SK-N-SH treated with all-trans-retinoic acid at 6 μM for 48 hours (cell line): ENCODE data around the gene LRRC52.

Experiments used
- ATAC-seq: fragments of 200-7000 bp; cut with Tn5 transposase; 3 replicates; pipeline ENCODE4 v1.9.1; 2020; ENCODE audit warnings: mild to moderate bottlenecking, moderate library complexity
- ARNTL ChIP-seq: fragments of 450-650 bp; formaldehyde crosslinking; IDR thresholded peaks from 2 replicates; pipeline ENCODE4 v1.5.0; 2020; ENCODE audit warnings: low read depth, mild to moderate bottlenecking, moderate library complexity, borderline replicate concordance
- BACH2 ChIP-seq: fragments of 250-450 bp; sonication (Bioruptor Pico); IDR thresholded peaks from 2 replicates; pipeline ENCODE4 v1.9.0; 2021; ENCODE audit warnings: mild to moderate bottlenecking, borderline replicate concordance
- CSDC2 ChIP-seq: fragments of 250-450 bp; sonication (Bioruptor Pico); IDR thresholded peaks from 2 replicates; pipeline ENCODE4 v1.5.0; 2020; ENCODE audit warnings: mild to moderate bottlenecking, moderate library complexity
- ESRRG ChIP-seq: fragments of 250-450 bp; sonication (Bioruptor Pico); IDR thresholded peaks from 2 replicates; pipeline ENCODE4 v1.6.1; 2021; ENCODE audit warnings: mild to moderate bottlenecking
- GLIS3 ChIP-seq: fragments of 250-450 bp; sonication (Bioruptor Pico); IDR thresholded peaks from 2 replicates; pipeline ENCODE4 v1.5.0; 2020; ENCODE audit warnings: mild to moderate bottlenecking, moderate library complexity
- ISL1 ChIP-seq: fragments of 250-450 bp; sonication (Bioruptor Pico); IDR thresholded peaks from 2 replicates; pipeline ENCODE4 v2.1.2; 2022; ENCODE audit warnings: mild to moderate bottlenecking, moderate library complexity
- PPARA ChIP-seq: fragments of 250-450 bp; sonication (Bioruptor Pico); IDR thresholded peaks from 2 replicates; pipeline ENCODE4 v1.5.0; 2020; ENCODE audit warnings: mild to moderate bottlenecking, borderline replicate concordance
- RARB ChIP-seq: fragments of 250-450 bp; sonication (Bioruptor Pico); IDR thresholded peaks from 2 replicates; pipeline ENCODE4 v1.8.0; 2021; ENCODE audit warnings: mild to moderate bottlenecking, moderate library complexity
- SNAI2 ChIP-seq: fragments of 250-450 bp; sonication (Bioruptor Pico); IDR thresholded peaks from 2 replicates; pipeline ENCODE4 v1.5.0; 2020; ENCODE audit warnings: mild to moderate bottlenecking, moderate library complexity
- TCF4 ChIP-seq: fragments of 250-450 bp; sonication (Bioruptor Pico); IDR thresholded peaks from 2 replicates; pipeline ENCODE4 v1.8.0; 2021; ENCODE audit warnings: mild to moderate bottlenecking, moderate library complexity, borderline replicate concordance
- ZFP3 ChIP-seq: fragments of 250-450 bp; sonication (Bioruptor Pico); IDR thresholded peaks from 2 replicates; pipeline ENCODE4 v1.5.0; 2020; ENCODE audit warnings: mild to moderate bottlenecking, moderate library complexity
- ZFP30 ChIP-seq: fragments of 450-650 bp; formaldehyde crosslinking; IDR thresholded peaks from 2 replicates; pipeline ENCODE4 v1.5.0; 2022; ENCODE audit warnings: mild to moderate bottlenecking, moderate library complexity
- ZNF565 ChIP-seq: fragments of 450-650 bp; formaldehyde crosslinking; conservative IDR thresholded peaks from 2 replicates; pipeline ENCODE4 v1.5.0; 2020; ENCODE audit warnings: low read depth, mild to moderate bottlenecking, moderate library complexity
- ZNF70 ChIP-seq: fragments of 450-650 bp; formaldehyde crosslinking; IDR thresholded peaks from 2 replicates; pipeline ENCODE4 v1.5.0; 2020; ENCODE audit warnings: mild to moderate bottlenecking, moderate library complexity
- ZNF8 ChIP-seq: fragments of 450-650 bp; formaldehyde crosslinking; IDR thresholded peaks from 2 replicates; pipeline ENCODE4 v1.5.0; 2020; ENCODE audit warnings: mild to moderate bottlenecking, moderate library complexity
- TF ChIP-seq, protein P1 (sequence below): fragments of 250-450 bp; sonication (Bioruptor Pico); IDR thresholded peaks from 2 replicates; pipeline ENCODE4 v1.5.0; 2020; ENCODE audit warnings: mild to moderate bottlenecking, moderate library complexity
- TF ChIP-seq, protein P2 (sequence below): fragments of 250-450 bp; sonication (Bioruptor Pico); IDR thresholded peaks from 2 replicates; pipeline ENCODE4 v1.5.1; 2020; ENCODE audit warnings: low read depth, mild to moderate bottlenecking, moderate library complexity
- TF ChIP-seq, protein P3 (sequence below): fragments of 250-450 bp; sonication (Bioruptor Pico); IDR thresholded peaks from 2 replicates; pipeline ENCODE4 v1.5.1; 2021; ENCODE audit warnings: mild to moderate bottlenecking, moderate library complexity
- TF ChIP-seq, protein P4 (sequence below): fragments of 250-450 bp; sonication (Bioruptor Pico); IDR thresholded peaks from 2 replicates; pipeline ENCODE4 v1.8.0; 2021; ENCODE audit warnings: low read depth, mild to moderate bottlenecking, moderate library complexity, borderline replicate concordance
- TF ChIP-seq, protein P5 (sequence below): fragments of 250-450 bp; sonication (Bioruptor Pico); IDR thresholded peaks from 2 replicates; pipeline ENCODE4 v1.8.0; 2020; ENCODE audit warnings: mild to moderate bottlenecking, moderate library complexity, borderline replicate concordance

The LRRC52 gene

DNA sequence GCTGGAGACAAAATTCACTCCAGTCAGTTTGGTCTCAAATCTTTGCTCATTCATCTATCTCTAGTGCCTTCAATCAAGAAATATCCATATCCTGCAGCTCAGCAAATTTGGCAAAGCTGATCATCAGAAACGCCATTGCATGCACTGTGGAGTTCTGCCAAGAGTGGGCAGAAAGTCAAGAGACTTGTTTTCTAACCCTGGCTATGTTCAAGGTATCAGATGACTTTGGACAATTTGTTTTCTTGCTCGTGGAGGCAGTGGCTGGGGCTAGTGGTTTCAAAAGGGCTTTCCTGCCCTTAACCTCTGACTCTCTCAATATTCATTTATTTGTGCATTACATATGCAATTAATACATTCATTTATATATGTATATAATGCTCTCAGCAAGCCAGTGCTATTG lies 12.8 kb upstream of the LRRC52 start (continued):
- TF ChIP-seq, protein P1, sequence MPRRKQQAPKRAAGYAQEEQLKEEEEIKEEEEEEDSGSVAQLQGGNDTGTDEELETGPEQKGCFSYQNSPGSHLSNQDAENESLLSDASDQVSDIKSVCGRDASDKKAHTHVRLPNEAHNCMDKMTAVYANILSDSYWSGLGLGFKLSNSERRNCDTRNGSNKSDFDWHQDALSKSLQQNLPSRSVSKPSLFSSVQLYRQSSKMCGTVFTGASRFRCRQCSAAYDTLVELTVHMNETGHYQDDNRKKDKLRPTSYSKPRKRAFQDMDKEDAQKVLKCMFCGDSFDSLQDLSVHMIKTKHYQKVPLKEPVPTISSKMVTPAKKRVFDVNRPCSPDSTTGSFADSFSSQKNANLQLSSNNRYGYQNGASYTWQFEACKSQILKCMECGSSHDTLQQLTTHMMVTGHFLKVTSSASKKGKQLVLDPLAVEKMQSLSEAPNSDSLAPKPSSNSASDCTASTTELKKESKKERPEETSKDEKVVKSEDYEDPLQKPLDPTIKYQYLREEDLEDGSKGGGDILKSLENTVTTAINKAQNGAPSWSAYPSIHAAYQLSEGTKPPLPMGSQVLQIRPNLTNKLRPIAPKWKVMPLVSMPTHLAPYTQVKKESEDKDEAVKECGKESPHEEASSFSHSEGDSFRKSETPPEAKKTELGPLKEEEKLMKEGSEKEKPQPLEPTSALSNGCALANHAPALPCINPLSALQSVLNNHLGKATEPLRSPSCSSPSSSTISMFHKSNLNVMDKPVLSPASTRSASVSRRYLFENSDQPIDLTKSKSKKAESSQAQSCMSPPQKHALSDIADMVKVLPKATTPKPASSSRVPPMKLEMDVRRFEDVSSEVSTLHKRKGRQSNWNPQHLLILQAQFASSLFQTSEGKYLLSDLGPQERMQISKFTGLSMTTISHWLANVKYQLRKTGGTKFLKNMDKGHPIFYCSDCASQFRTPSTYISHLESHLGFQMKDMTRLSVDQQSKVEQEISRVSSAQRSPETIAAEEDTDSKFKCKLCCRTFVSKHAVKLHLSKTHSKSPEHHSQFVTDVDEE (CRISPR knock-in tag) = no peak
- TF ChIP-seq RARB (CRISPR knock-in tag) (no peak), BACH2 (CRISPR knock-in tag) (no peak), ZFP3 (CRISPR knock-in tag) (no peak), ZNF8 (CRISPR knock-in tag) (no peak), ZFP30 (CRISPR knock-in tag) (no peak), ESRRG (CRISPR knock-in tag) (no peak), CSDC2 (CRISPR knock-in tag) (no peak)
- TF ChIP-seq, protein P2, sequence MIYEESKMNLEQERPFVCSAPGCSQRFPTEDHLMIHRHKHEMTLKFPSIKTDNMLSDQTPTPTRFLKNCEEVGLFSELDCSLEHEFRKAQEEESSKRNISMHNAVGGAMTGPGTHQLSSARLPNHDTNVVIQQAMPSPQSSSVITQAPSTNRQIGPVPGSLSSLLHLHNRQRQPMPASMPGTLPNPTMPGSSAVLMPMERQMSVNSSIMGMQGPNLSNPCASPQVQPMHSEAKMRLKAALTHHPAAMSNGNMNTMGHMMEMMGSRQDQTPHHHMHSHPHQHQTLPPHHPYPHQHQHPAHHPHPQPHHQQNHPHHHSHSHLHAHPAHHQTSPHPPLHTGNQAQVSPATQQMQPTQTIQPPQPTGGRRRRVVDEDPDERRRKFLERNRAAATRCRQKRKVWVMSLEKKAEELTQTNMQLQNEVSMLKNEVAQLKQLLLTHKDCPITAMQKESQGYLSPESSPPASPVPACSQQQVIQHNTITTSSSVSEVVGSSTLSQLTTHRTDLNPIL (CRISPR knock-in tag) = no peak
- TF ChIP-seq, protein P3, sequence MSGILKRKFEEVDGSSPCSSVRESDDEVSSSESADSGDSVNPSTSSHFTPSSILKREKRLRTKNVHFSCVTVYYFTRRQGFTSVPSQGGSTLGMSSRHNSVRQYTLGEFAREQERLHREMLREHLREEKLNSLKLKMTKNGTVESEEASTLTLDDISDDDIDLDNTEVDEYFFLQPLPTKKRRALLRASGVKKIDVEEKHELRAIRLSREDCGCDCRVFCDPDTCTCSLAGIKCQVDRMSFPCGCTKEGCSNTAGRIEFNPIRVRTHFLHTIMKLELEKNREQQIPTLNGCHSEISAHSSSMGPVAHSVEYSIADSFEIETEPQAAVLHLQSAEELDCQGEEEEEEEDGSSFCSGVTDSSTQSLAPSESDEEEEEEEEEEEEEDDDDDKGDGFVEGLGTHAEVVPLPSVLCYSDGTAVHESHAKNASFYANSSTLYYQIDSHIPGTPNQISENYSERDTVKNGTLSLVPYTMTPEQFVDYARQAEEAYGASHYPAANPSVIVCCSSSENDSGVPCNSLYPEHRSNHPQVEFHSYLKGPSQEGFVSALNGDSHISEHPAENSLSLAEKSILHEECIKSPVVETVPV (CRISPR knock-in tag) = no peak
- TF ChIP-seq, protein P4, sequence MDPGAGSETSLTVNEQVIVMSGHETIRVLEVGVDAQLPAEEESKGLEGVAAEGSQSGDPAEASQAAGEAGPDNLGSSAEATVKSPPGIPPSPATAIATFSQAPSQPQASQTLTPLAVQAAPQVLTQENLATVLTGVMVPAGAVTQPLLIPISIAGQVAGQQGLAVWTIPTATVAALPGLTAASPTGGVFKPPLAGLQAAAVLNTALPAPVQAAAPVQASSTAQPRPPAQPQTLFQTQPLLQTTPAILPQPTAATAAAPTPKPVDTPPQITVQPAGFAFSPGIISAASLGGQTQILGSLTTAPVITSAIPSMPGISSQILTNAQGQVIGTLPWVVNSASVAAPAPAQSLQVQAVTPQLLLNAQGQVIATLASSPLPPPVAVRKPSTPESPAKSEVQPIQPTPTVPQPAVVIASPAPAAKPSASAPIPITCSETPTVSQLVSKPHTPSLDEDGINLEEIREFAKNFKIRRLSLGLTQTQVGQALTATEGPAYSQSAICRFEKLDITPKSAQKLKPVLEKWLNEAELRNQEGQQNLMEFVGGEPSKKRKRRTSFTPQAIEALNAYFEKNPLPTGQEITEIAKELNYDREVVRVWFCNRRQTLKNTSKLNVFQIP (CRISPR knock-in tag) = no peak

DNA sequence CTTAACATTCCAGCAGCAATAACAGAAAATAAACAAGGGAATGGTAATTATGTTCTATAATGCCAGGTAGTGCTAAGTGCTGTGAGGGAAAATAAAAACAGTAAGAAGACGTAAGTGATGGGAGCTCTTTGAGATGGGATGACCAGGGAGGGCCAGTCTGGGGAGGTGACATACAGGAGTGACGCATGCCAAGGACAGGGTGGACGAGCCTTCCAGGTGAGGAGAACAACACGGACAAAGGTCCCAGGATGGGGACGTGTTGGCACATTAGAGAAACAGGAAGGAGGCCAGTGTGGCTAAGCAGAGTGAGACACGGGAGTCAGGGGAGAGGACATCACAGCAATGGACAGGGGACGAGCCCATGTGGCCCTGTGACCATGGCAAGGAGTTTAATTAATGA lies 11.7 kb upstream of the LRRC52 start:
- TF ChIP-seq ISL1 (no peak), ZFP30 (CRISPR knock-in tag) (no peak), TCF4 (CRISPR knock-in tag) (no peak), GLIS3 (CRISPR knock-in tag) (no peak), RARB (CRISPR knock-in tag) (no peak), ZFP3 (CRISPR knock-in tag) (no peak), ZNF70 (CRISPR knock-in tag) (no peak), SNAI2 (no peak), ZNF565 (CRISPR knock-in tag) (no peak), PPARA (CRISPR knock-in tag) (no peak), ARNTL (no peak)
- TF ChIP-seq, protein P2 (CRISPR knock-in tag) = no peak
- TF ChIP-seq, protein P4 (CRISPR knock-in tag) = no peak
- TF ChIP-seq, protein P3 (CRISPR knock-in tag) = no peak
- TF ChIP-seq, protein P5, sequence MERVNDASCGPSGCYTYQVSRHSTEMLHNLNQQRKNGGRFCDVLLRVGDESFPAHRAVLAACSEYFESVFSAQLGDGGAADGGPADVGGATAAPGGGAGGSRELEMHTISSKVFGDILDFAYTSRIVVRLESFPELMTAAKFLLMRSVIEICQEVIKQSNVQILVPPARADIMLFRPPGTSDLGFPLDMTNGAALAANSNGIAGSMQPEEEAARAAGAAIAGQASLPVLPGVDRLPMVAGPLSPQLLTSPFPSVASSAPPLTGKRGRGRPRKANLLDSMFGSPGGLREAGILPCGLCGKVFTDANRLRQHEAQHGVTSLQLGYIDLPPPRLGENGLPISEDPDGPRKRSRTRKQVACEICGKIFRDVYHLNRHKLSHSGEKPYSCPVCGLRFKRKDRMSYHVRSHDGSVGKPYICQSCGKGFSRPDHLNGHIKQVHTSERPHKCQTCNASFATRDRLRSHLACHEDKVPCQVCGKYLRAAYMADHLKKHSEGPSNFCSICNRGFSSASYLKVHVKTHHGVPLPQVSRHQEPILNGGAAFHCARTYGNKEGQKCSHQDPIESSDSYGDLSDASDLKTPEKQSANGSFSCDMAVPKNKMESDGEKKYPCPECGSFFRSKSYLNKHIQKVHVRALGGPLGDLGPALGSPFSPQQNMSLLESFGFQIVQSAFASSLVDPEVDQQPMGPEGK (CRISPR knock-in tag) = no peak
- no peak for ATAC-seq
